H1 (cell line): ENCODE data around the gene UBAP1. TPM values are rescaled to one million over a fixed set of nuclear protein-coding genes. Genes with fewer than 3 reads are reported as not detected.

Experiments used
- KDM4A ChIP-seq: IDR thresholded peaks from one replicate; pipeline ENCODE4 v1.7.1; 2012; ENCODE audit warnings: low read depth, mild to moderate bottlenecking, moderate library complexity, low read length, inconsistent platforms; ENCODE audit not compliant: severe bottlenecking
- MAFK ChIP-seq: IDR thresholded peaks from 2 replicates; pipeline ENCODE4 v1.6.1; 2012; ENCODE audit warnings: low read depth, mild to moderate bottlenecking, improper control_type of control experiment, low read length
- RBBP5 ChIP-seq: IDR thresholded peaks from 2 replicates; pipeline ENCODE4 v1.7.1; 2012; ENCODE audit warnings: low read depth, mild to moderate bottlenecking, inconsistent platforms, low read length, moderate library complexity, borderline replicate concordance
- SAP30 ChIP-seq: fragments of 300-600 bp; sonication (generic); IDR thresholded peaks from 2 replicates; pipeline ENCODE4 v1.7.1; 2012; ENCODE audit warnings: low read length, moderate library complexity, mild to moderate bottlenecking, inconsistent platforms; ENCODE audit not compliant: insufficient read depth, insufficient replicate concordance
- TCF12 ChIP-seq: IDR thresholded peaks from 2 replicates; pipeline ENCODE4 v1.6.1; 2011; ENCODE audit warnings: low read depth, mild to moderate bottlenecking, low read length
- polyA plus RNA-seq, 7 experiments: library from polyadenylated mRNA; depleted of rRNA in 3 of 7; stranded (reverse) in 5 of 7; unstranded in 2 of 7; fragments of >200 nt in 5 of 7; fragments of 200-250 nt in 2 of 7; gene quantifications; 1 replicate in 5 of 7; 2 replicates in 1 of 7; 4 replicates in 1 of 7; pipeline versions ENCODE4 v1.2.1 to v1.2.3, GENCODE V29; 2011 to 2013; ENCODE audit warnings: missing spikeins in 2 of 7, mixed read lengths in 2 of 7
- total RNA-seq: library from RNA; stranded (reverse); fragmentation: NEBNext Ultra II Directional; extraction: Animal tissue kit (Norgen Biotek cat#: 25700); gene quantifications from 2 replicates; pipeline ENCODE4 v1.2.1, GENCODE V29; 2021

UBAP1 gene
- total and polyA plus RNA-seq, 2 of the 8 experiments (the other 6 are each of a cell fraction or from before 2014, with no cell fraction given): 31.3 to 31.4 TPM

DNA sequence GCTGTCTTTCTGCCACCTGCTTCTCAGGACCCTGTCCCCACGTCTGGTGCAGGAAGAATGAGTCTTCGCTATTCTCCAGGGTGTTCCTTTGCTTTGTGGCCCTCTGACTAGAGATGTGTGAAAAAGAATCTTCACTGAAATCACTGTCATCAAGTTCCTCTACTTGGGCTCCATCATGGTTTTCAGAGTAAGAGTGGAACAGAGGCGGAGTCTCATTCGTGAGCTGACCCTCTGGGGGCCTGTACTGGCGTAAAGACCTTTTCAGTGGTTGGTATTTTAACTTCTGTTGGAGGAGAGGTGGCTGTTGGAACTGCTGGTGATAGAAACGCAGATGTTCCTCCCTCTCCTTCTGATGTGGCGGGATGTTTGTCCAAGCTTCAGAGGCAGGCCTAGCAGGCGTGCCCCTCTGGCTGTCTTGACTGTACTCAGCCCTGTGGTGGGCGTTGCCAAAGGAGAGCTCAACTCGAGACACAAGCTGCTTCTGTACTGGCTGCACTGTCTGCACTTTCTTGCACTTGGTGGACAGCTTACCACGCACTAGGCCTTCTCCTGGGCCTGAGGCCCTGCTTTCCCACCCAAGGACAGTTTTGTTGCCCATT is 78.2 kb downstream of the UBAP1 start (continued):
- no peak for TF ChIP-seq SAP30
- TF ChIP-seq MAFK: no peak
- no peak for TF ChIP-seq TCF12
- no peak for TF ChIP-seq KDM4A
- no peak for TF ChIP-seq RBBP5
